Hypothalamus (tissue), 51 donors: ENCODE data around the gene PHETA1.

Experiments used
- DNase-seq, 51 donors: peaks; one replicate each; lab custom pipeline; 2025; lab: John Stamatoyannopoulos, UW

PHETA1 gene

DNA sequence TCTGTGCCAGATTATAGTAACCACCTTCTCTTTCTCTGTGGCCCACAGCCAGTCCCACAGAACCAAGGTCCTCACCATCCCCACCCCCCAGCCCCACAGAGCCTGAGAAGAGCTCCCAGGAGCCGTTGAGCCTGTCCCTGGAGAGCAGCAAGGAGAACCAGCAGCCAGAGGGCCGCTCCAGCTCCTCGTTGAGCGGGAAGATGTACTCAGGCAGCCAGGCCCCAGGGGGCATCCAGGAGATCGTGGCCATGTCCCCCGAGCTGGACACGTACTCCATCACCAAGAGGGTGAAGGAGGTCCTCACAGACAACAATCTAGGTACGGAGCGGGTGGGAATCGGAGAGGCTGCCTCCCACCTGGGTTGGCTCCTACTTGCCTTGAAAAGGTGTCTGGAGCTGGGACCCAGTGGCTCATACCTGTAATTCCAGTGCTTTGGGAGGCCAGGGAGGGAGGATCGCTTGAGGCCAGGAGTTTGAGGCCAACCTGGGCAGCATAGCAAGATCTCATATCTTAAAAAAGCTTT is 34.4 kb downstream of the PHETA1 start:
- no peak for DNase-seq

DNA sequence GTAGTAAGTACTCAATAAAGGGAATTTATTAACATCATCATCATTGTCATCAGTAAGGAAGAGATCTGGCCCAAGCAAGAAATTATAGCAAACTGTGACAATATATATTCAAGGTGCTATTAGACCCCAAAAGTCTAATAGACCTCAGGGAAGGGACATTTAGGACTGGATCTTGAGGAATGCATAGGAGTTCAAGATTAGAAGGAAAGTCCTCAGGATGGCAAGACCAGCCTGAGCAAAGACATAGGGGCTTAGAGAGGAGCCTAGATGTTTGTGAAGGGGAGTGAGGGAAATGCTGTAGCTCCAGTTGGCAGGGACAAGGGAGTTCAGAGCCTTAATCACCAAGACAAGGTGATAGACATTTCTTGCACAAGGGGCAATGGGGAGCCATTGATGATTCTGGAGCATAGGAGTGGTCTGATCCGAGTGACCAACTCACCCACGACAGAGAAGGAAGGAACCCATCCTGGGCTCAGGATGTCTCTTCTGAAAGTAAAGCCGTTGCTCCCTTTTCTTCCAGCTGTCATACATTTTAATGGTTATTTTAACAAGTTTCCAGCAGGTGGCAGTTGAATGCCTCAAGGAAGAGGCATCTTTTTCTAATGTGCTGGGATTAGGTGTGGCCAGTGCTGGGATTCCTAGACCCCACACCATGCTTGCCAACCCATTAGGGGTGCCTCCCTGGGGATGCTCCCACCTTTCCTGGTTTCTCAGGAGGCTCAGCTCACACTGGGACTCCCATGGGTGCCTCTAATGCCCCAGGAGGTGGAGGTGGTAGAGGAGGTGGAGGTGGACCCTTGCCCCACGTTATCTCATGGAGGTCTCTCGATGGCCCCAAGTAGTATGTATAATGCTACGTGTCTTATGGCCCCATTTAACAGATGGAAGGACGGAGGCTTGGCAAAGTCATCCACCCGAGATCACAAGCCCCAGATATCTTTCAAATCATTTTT is 37.8 kb downstream of the PHETA1 start:
- DNase-seq: no peak

DNA sequence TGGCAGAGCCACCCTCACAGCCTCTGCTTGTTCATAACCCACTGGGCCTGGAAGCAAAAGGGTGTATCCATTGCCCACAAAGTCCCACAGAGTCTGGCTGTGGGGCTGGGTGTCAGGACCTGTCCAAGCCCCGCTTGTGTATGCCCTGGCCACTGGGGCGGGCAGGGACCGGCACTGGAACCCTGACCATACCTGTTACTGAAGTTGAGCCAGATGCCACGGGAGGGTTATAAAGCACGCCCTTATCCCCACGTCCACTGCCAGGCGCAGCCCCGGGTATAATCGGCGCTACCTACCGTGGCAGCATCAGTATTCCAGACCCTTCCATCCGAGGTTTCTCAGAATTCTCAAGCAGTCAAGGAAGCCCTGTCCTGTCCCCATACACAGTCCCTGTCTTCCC is 40.8 kb downstream of the PHETA1 start:
- no peak for DNase-seq

DNA sequence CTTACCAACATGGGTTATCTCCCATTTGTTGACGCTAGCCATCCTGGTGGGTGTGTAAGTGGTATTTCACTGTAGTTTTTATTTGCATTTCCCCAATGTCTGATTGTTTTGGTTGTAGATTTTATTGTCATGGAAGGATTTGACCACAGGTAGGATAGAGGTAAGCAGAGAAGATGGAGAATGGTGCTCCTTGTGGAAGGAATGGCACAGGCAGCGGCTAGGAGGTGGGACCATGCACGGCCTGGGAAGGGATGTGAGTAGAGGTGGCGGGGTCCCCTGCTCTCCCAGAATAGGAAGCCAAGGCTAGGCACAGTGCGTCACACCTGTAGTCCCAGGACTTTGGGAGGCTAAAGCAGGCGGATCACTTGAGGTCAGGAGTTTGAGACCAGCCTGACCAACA is 41.4 kb downstream of the PHETA1 start:
- no peak for DNase-seq

DNA sequence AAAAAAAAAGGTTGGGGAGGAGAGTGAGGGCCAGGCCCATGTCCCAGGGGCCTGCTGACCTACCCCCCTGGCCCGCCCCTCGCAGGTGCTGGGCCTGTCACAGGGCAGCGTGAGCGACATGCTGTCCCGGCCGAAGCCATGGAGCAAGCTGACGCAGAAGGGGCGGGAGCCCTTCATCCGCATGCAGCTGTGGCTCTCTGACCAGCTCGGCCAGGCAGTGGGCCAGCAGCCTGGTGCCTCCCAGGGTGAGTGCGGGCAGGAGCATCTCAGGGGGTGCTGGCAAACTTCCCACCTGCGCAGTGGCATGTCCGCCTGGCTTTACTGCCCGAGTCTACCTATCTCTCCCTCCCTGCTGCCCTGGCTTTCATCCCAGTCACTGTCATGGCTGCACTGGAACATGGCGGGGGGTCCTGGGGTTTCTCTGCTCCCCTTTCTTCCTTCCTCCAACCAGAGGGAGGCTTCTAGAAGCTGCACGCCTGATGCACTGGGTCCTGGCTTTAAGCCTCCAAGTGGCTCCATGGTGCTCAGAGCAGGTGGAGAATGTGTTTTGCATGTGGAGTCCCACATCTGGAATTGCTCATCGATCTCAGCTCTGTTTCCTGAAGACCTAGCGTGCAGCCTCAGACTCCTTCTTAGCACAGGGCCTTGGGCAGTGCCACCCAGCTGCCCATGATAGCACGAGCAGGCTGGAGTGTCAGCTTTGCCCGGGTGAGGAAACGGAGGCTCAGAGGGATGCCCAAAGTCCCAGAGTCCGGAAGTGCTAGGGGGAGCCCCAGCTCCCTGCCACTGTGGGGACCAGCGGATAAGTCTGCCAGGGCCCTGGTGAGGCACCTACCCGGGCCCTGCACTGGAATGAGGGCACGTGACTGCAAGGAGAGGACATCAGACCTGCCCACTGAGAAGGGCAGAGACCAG is 46.3 kb downstream of the PHETA1 start:
- DNase-seq: peak in 41 of 51 donors; percentile 0 to 77 (median 24)

DNA sequence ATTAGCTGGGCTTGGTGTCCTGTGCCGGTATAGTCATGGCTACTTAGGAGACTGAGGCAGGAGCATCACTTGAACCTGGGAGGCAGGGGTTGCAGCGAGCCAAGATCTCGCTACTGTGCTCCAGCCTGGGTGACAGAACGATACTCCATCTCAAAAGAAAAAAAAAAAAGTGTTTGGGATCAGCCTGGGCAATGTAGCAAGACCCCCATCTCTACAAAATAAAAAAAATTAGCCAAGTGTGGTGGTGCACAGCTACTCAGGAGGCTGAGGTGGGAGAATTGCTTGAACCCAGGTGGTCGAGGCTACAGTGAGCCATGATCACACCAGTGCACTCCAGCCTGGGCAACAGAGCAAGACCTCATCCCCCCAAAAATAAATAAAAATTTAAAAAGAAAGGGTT is 47.6 kb downstream of the PHETA1 start:
- DNase-seq: no peak

DNA sequence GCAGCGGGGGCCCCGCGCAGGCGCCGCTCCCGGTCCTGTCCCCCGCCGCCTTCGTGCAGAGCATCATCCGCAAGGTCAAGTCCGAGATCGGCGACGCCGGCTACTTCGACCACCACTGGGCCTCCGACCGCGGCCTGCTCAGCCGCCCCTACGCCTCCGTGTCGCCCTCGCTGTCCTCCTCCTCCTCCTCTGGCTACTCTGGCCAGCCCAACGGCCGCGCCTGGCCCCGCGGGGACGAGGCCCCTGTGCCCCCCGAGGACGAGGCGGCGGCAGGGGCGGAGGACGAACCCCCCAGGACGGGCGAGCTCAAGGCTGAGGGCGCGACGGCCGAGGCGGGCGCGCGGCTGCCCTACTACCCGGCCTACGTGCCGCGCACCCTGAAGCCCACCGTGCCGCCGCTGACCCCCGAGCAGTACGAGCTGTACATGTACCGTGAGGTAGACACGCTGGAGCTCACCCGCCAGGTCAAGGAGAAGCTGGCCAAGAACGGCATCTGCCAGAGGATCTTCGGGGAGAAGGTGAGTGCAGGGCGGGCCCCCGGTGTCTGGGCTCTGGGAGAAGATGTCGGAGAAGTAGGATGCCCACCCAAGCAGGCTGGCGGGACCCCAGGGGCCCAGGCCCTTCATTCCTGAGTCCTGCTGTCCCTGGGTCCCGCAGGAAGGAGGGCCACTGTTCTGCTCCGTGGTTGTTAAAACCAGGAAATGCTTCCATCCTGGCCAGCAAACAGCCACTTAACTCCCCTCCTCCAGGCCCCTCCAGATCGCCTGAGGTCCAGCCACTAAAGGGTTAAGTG is 48.4 kb downstream of the PHETA1 start:
- no peak for DNase-seq

DNA sequence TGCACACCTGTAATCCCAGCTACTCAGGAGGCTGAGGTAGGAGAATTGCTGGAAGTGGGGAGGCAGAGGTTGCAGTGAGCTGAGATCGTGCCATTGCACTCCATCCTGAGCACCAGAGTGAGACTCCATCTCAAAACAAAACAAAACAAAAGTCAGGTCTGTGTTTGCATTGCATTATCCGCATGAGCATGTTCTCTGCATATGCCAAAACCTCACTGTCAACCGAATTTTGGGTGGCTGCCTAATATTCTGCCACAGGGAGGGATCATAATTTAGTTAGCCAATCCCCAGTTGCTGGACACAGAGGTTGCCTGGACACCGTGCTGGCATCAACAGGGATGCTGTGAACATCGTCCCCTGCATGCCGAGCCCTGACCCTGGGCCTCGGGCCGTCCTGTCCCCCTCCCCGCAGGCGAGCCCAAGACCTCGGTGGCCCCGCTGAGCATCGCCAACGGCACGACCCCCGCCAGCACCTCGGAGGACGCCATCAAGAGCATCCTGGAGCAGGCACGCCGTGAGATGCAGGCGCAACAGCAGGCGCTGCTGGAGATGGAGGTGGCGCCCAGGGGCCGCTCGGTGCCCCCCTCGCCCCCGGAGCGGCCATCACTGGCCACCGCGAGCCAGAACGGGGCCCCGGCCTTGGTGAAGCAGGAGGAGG is 49.2 kb downstream of the PHETA1 start:
- no peak for DNase-seq

DNA sequence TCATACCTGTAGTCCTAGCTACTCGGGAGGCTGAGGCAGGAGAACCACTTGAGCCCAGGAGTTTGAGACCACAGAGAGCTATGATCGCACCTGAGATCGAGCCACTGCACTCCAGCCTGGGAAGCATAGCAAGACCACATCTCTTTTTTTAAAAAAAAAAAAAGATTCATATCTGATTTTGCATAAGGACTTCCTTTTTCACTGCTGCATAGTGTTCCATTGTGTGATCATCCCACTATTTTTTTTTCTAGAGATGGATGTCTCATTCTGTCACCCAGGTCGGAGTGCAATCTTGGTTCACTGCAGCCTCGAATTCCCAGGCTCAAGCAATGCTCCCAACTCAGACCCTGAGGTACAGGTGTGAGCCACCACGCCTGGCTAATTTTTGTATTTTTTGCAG is 50.4 kb downstream of the PHETA1 start:
- DNase-seq: no peak

DNA sequence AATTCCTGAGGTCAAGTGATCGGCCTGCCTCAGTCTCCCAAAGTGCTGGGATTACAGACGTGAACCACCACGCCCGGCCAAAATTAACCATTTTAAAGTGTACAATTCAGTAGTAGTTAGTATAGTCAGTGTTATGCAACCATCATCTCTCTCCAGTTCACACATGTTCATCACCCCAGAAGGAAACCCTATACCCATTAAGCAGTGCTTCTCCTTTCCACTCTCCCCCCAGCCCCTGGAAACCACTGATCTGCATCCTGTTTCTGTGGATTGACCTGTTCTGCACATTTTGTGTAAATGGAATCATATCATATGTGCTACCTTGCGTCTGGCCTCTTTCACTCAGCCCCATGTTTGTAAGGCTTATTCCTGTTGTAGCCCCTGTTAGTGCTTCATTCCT is 52.2 kb downstream of the PHETA1 start:
- no peak for DNase-seq

DNA sequence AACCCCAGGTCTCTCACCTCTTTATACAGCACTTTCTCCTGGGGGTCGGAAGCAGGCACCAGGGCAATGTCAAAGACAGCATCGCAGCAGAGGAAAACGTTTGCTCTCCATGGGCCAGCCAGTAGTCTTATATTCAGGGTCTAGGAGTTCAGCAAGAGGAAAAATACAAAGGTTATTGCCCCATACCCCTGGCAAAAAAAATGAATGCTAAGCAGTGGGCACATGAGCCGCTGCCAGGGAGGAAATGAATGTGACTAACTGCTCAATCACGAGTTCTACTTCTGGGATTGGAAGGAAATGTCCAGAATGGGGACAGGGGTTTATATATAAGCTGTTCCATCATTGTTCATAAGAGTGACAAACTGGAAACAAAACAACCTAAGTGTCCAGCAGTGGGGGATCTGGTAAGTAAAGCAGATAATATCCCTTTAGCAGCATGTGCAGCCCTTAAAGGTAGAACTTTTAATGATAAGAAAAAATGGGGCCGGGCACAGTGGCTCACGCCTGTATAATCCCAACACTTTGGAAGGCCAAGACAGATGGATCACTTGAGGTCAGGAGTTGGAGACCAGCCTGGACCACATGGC is 53.8 kb downstream of the PHETA1 start:
- DNase-seq: no peak

DNA sequence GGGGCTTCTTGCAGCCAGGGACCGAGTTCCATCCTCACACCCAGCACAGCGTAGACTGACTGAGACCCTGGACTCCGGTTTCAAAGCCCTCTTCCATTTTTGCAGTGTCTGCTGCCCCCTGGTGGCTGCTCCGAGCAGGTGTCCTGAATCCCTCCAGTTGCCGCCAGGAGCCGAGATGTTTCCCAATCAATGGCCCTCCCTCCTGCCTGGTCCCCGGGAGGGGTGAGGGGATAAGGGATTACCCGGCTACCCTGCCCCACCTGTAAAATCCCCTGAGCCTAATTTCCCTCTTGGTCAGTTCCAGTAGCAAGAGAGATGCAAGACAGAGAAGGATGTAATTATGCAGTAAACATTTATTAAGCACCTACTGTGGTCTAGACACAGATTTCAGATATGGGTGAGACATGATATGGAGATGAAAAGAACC is 55.0 kb downstream of the PHETA1 start:
- peak in 49 of 51 donors; percentile 2 to 76 (median 41) for DNase-seq

DNA sequence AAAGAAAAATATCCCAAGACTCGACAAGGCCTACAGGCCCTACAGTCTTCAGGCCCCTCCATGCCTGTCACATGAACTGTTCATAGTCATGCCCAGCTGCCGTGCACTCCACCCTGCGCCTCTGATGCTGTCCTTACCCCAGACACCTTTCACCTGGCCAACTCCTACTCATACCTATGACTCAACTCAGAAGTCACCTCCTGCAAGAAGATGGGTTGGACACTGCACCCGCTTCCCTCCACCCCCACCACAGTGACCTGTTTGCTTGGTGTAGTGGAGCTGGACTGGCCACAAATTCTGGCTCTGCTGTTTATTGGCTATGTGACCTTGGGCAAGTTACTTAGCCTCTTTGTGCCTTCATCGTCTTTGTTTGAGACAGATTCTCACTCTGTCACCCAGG is 56.2 kb downstream of the PHETA1 start:
- DNase-seq: no peak

DNA sequence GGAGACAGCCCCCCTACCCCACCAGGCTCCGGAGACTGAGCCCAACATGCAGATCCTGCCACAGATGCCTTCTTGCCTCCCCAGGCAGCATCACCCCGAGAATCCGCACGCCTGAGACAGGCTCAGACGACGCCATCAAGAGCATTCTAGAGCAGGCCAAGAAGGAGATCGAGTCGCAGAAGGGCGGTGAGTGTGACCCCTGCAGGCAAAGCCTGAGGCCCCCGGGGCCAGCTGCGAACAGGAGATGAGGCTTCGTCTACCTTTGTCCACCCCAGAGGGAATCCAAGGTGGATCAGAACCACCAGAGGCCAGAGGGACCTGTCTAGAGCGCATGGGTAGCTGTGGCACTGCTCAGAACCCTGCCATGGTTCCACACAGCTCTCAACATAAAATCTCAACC is 56.9 kb downstream of the PHETA1 start:
- DNase-seq: no peak

DNA sequence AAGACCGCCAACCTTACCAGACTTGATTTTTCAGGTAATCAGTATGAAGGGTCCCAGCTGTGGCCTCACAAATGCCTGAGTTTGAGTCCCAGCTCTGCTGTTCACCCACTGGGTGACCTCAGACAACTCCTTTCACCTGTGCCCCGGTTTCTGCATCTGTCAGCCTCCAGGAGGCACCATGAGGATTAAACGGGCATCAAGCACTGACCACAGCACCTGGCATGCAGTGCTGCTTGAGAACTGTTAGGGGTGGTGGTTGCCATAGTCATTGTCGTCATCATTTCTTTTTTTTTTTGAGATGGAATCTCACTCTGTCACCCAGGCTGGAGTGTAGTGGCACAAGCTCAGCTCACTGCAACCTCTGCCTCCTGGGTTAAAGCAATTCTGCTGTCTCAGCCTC is 57.9 kb downstream of the PHETA1 start:
- no peak for DNase-seq
